Mesenchymal stem cell (in vitro differentiated cells and primary cell): ENCODE measurements around the gene FOXJ3.
A peak's percentile ranks its signal among the peaks of the same experiment; 100 is the strongest.

ENCODE experiments used
- DNase-seq: peaks from one replicate; pipeline ENCODE4 v3.0.0-alpha.2; 2013
- H2AFZ ChIP-seq: one replicate; pipeline ENCODE4 v1.6.1; 2013; ENCODE audit warnings: low read depth, mild to moderate bottlenecking, control low read depth, inconsistent platforms, low read length, moderate library complexity
- H2AK5ac ChIP-seq: 2 replicates; pipeline ENCODE4 v1.6.1; 2013; ENCODE audit warnings: low read length, moderate library complexity, mild to moderate bottlenecking, inconsistent platforms; ENCODE audit not compliant: severe bottlenecking
- H2BK120ac ChIP-seq: one replicate; pipeline ENCODE4 v1.6.1; 2013; ENCODE audit warnings: low read depth, mild to moderate bottlenecking, inconsistent platforms, low read length, moderate library complexity
- H2BK12ac ChIP-seq, 2 experiments: one replicate each; pipeline ENCODE4 v1.6.1; 2013; ENCODE audit warnings: inconsistent platforms in 2 of 2, low read length in 2 of 2, mild to moderate bottlenecking in 2 of 2, moderate library complexity in 2 of 2, control low read depth in 1 of 2
- H2BK15ac ChIP-seq: one replicate; pipeline ENCODE4 v1.6.1; 2013; ENCODE audit warnings: mild to moderate bottlenecking, low read depth, inconsistent platforms; ENCODE audit not compliant: poor library complexity, severe bottlenecking
- H2BK5ac ChIP-seq: 2 replicates; pipeline ENCODE4 v1.6.1; 2013; ENCODE audit warnings: low read depth, mild to moderate bottlenecking, low read length, control low read depth, inconsistent platforms; ENCODE audit not compliant: poor library complexity, severe bottlenecking
- H3K14ac ChIP-seq, 2 experiments: one replicate each; pipeline ENCODE4 v1.6.1; 2013; ENCODE audit warnings: inconsistent platforms in 2 of 2, low read length in 2 of 2, control low read depth in 1 of 2, mild to moderate bottlenecking in 1 of 2, moderate library complexity in 1 of 2
- H3K18ac ChIP-seq, 2 experiments: one replicate each; pipeline ENCODE4 v1.6.1; 2013; ENCODE audit warnings: inconsistent platforms in 2 of 2, low read length in 2 of 2, control low read depth in 1 of 2, low read depth in 1 of 2, mild to moderate bottlenecking in 1 of 2
- H3K23ac ChIP-seq, 2 experiments: one replicate each; pipeline ENCODE4 v1.6.1; 2013; ENCODE audit warnings: inconsistent platforms in 2 of 2, low read length in 2 of 2, mild to moderate bottlenecking in 2 of 2, moderate library complexity in 2 of 2, control low read depth in 1 of 2
- H3K27ac ChIP-seq: 2 replicates; pipeline ENCODE4 v1.5.1; 2013; ENCODE audit warnings: mild to moderate bottlenecking, moderate library complexity, low read length, control low read depth, inconsistent platforms; ENCODE audit not compliant: poor library complexity, severe bottlenecking
- H3K27me3 ChIP-seq, 2 experiments: 2 replicates each; pipeline versions ENCODE4 v1.6.1 to v1.7.0; 2013; ENCODE audit warnings: low read length in 2 of 2, mild to moderate bottlenecking in 2 of 2, moderate library complexity in 2 of 2, control low read depth in 1 of 2, inconsistent platforms in 1 of 2; ENCODE audit not compliant: control insufficient read depth in 1 of 2, insufficient read depth in 1 of 2
- H3K36me3 ChIP-seq, 2 experiments: 2 replicates each; pipeline versions ENCODE4 v1.6.1 to v1.7.0; 2013; ENCODE audit warnings: low read length in 2 of 2, control low read depth in 1 of 2, inconsistent platforms in 1 of 2, low read depth in 1 of 2, mild to moderate bottlenecking in 1 of 2; ENCODE audit not compliant: insufficient read depth in 2 of 2, control insufficient read depth in 1 of 2
- H3K4ac ChIP-seq, 2 experiments: one replicate each; pipeline ENCODE4 v1.6.1; 2013; ENCODE audit warnings: inconsistent platforms in 2 of 2, low read length in 2 of 2, mild to moderate bottlenecking in 2 of 2, moderate library complexity in 2 of 2, control low read depth in 1 of 2, low read depth in 1 of 2
- H3K4me1 ChIP-seq: 2 replicates; pipeline ENCODE4 v1.6.1; 2013; ENCODE audit warnings: low read depth, low read length, control low read depth; ENCODE audit not compliant: control insufficient read depth, insufficient read depth
- H3K4me2 ChIP-seq: 2 replicates; pipeline ENCODE4 v1.6.1; 2013; ENCODE audit warnings: low read length, mild to moderate bottlenecking, inconsistent platforms; ENCODE audit not compliant: poor library complexity, severe bottlenecking
- H3K4me3 ChIP-seq, 2 experiments: 2 replicates each; pipeline versions ENCODE4 v1.5.1 to v1.7.0; 2013; ENCODE audit warnings: low read length in 2 of 2, mild to moderate bottlenecking in 2 of 2, control low read depth in 1 of 2, low read depth in 1 of 2; ENCODE audit not compliant: insufficient read depth in 1 of 2
- H3K79me1 ChIP-seq: replicated peaks from 2 replicates; pipeline ENCODE4 v1.6.1; 2013; ENCODE audit warnings: mild to moderate bottlenecking, control low read depth, low read length, inconsistent platforms; ENCODE audit not compliant: poor library complexity, severe bottlenecking
- H3K9ac ChIP-seq: 2 replicates; pipeline ENCODE4 v1.7.0; 2013; ENCODE audit warnings: mild to moderate bottlenecking, low read length, moderate library complexity
- H3K9me3 ChIP-seq: 2 replicates; pipeline ENCODE4 v1.7.0; 2013; ENCODE audit warnings: mild to moderate bottlenecking, low read length; ENCODE audit not compliant: control insufficient read depth
- H4K8ac ChIP-seq: one replicate; pipeline ENCODE4 v1.6.1; 2013; ENCODE audit warnings: inconsistent platforms, mild to moderate bottlenecking, low read length, moderate library complexity
- H4K91ac ChIP-seq: one replicate; pipeline ENCODE4 v1.6.1; 2013; ENCODE audit warnings: mild to moderate bottlenecking, low read length, inconsistent platforms
- WGBS: methylation state at CpG from one replicate; pipeline ENCODE4 v1.1.7; 2013; ENCODE audit warnings: mixed read lengths; 5-methylcytosine and 5-hydroxymethylcytosine counted together

The FOXJ3 gene

GRCh38 chr1:42280821-42281220 is 54.2 kb downstream of the FOXJ3 start:
- no peak overlapping the region for H3K27ac ChIP-seq
- H3K14ac ChIP-seq, result no peak overlapping the region
- peaks cover 0 to 15% of the 10 kb centered on the region in 2 experiments for H3K36me3 ChIP-seq
- H2BK12ac ChIP-seq, result no peak overlapping the region
- H3K4ac ChIP-seq, result no peak overlapping the region
- H2BK120ac ChIP-seq, result no peak overlapping the region
- no peaks in the 10 kb centered on the region for H3K9me3 ChIP-seq
- H2AFZ ChIP-seq, result no peak overlapping the region
- no peak overlapping the region for H4K91ac ChIP-seq
- no peak overlapping the region for H2AK5ac ChIP-seq
- no peak overlapping the region for H2BK15ac ChIP-seq
- no peak for DNase-seq
- no peak overlapping the region for H4K8ac ChIP-seq
- peaks cover 17% of the 10 kb centered on the region for H3K79me1 ChIP-seq
- H3K27me3 ChIP-seq, result no peaks in the 10 kb centered on the region
- H3K18ac ChIP-seq, result no peak overlapping the region
- no CpG with 5 or more reads among the region's 1 CpG for WGBS
- H2BK5ac ChIP-seq, result no peak overlapping the region
- no peak overlapping the region for H3K9ac ChIP-seq
- H3K23ac ChIP-seq, result no peak overlapping the region
- H3K4me1 ChIP-seq, result no peaks in the 10 kb centered on the region
- H3K4me2 ChIP-seq, result no peak overlapping the region
- H3K4me3 ChIP-seq, result no peak overlapping the region

- Histone ChIP-seq H3K4me3 (no peak overlapping the region), H2BK5ac (no peak overlapping the region), H2AFZ (no peak overlapping the region), H3K27me3 (no peaks in the 10 kb centered on the region), H3K9me3 (no peaks in the 10 kb centered on the region), H4K8ac (no peak overlapping the region), H3K4ac (no peak overlapping the region), H2BK15ac (no peak overlapping the region), H3K36me3 (peaks cover 3 to 22% of the 10 kb centered on the region in 2 experiments), H2BK12ac (no peak overlapping the region), H3K4me1 (no peaks in the 10 kb centered on the region), H3K23ac (no peak overlapping the region), H3K18ac (no peak overlapping the region), H2AK5ac (no peak overlapping the region), H3K4me2 (no peak overlapping the region), H3K79me1 (peaks cover 18% of the 10 kb centered on the region), H4K91ac (no peak overlapping the region), H3K27ac (no peak overlapping the region), H3K9ac (peak overlapping the region; percentile 4), H2BK120ac (no peak overlapping the region), H3K14ac (no peak overlapping the region)
- 77% methylated on average over 2 of the region's 2 CpGs for WGBS
- DNase-seq, result no peak
These were observed 56.0 kb downstream of the FOXJ3 start for GRCh38 chr1:42279055-42279454.

- Histone ChIP-seq H2AK5ac (no peak overlapping the region), H3K4ac (no peak overlapping the region), H3K4me1 (no peaks in the 10 kb centered on the region), H2AFZ (no peak overlapping the region), H2BK15ac (no peak overlapping the region), H3K9ac (no peak overlapping the region), H4K91ac (no peak overlapping the region), H3K4me3 (no peak overlapping the region), H2BK5ac (no peak overlapping the region), H3K14ac (no peak overlapping the region), H3K79me1 (peaks cover 26% of the 10 kb centered on the region), H2BK12ac (no peak overlapping the region), H3K4me2 (no peak overlapping the region), H3K18ac (no peak overlapping the region), H2BK120ac (no peak overlapping the region), H3K27me3 (no peaks in the 10 kb centered on the region), H3K27ac (no peak overlapping the region), H4K8ac (no peak overlapping the region), H3K9me3 (no peaks in the 10 kb centered on the region), H3K23ac (no peak overlapping the region), H3K36me3 (peaks cover 3 to 22% of the 10 kb centered on the region in 2 experiments)
- 100% methylated on average over 1 of the region's 1 CpG for WGBS
- DNase-seq, result no peak
These were observed 62.1 kb downstream of the FOXJ3 start for GRCh38 chr1:42272920-42273319.

GRCh38 chr1:42267904-42268303 is 67.1 kb downstream of the FOXJ3 start:
- no peak overlapping the region for H2BK12ac ChIP-seq
- H3K4me1 ChIP-seq, result no peaks in the 10 kb centered on the region
- no peak overlapping the region for H2BK5ac ChIP-seq
- H3K27me3 ChIP-seq, result no peaks in the 10 kb centered on the region
- no peak overlapping the region for H3K4ac ChIP-seq
- no peak overlapping the region for H2BK15ac ChIP-seq
- no peak overlapping the region for H4K8ac ChIP-seq
- no peak overlapping the region for H3K23ac ChIP-seq
- no peak overlapping the region for H3K14ac ChIP-seq
- H3K36me3 ChIP-seq, result peaks cover 0 to 27% of the 10 kb centered on the region in 2 experiments
- H3K9me3 ChIP-seq, result no peaks in the 10 kb centered on the region
- no peak overlapping the region for H3K4me2 ChIP-seq
- peaks cover 21% of the 10 kb centered on the region for H3K79me1 ChIP-seq
- H3K9ac ChIP-seq, result no peak overlapping the region
- H3K4me3 ChIP-seq, result no peak overlapping the region
- no peak overlapping the region for H2BK120ac ChIP-seq
- no peak overlapping the region for H3K27ac ChIP-seq
- H3K18ac ChIP-seq, result no peak overlapping the region
- H4K91ac ChIP-seq, result no peak overlapping the region
- H2AK5ac ChIP-seq, result no peak overlapping the region
- H2AFZ ChIP-seq, result no peak overlapping the region
- no peak for DNase-seq
